Measurements from ENCODE around the gene TTN.

Gene TTN

GRCh38 chr2:178479275-178479616 lies 328.0 kb downstream of the TTN start:
- TF ChIP-seq ZNF274 (IDR thresholded peaks at IDR 0.05; ENCODE audit: low read depth, low read length), result no peak
- H3K4me3 ChIP-seq (ENCODE audit: low read length), result no peak overlapping the region

- no peak for TF ChIP-seq ZNF274 (IDR thresholded peaks at IDR 0.05; ENCODE audit: low read depth, low read length)
- H3K4me3 ChIP-seq (ENCODE audit: low read length), result peak within 1 kb of the TSS; percentile 98
These were observed 328.6 kb downstream of the TTN start, which contains the start of gene FKBP7 for GRCh38 chr2:178478439-178479274. TSS of gene FKBP7 (minus strand) at chr2:178478600. CDS start at chr2:178478499, 101 bp downstream.

- H3K4me3 ChIP-seq (ENCODE audit: low read length), result peak overlapping the region; percentile 98
- TF ChIP-seq ZNF274 (IDR thresholded peaks at IDR 0.05; ENCODE audit: low read depth, low read length), result no peak
These were observed 329.1 kb downstream of the TTN start for GRCh38 chr2:178478130-178478438.

GRCh38 chr2:178477443-178478129 lies 329.6 kb downstream of the TTN start:
- TF ChIP-seq ZNF274 (IDR thresholded peaks at IDR 0.05; ENCODE audit: low read depth, low read length), result no peak
- H3K4me3 ChIP-seq (ENCODE audit: low read length), result peak overlapping the region; percentile 98

GRCh38 chr2:178476477-178476876 lies 330.7 kb downstream of the TTN start:
- TF ChIP-seq ZNF274 (IDR thresholded peaks at IDR 0.05; ENCODE audit: low read depth, low read length), result no peak
- H3K4me3 ChIP-seq (ENCODE audit: low read length), result no peak overlapping the region
